ENCODE results near the gene NUP88. TPM values are rescaled to one million over a fixed set of nuclear protein-coding genes. Genes with fewer than 3 reads are reported as not detected.

NUP88 gene
- total RNA-seq, 2 experiments from 2014 or later = 97.2 to 105 TPM

GRCh38 chr17:5354886-5355415 lies 64.5 kb downstream of the NUP88 start:
- H3K27me3 Mint-ChIP-seq (ENCODE audit: low read depth) = no peaks in the 10 kb centered on the region
- ChIA-PET CTCF (no interaction called here), POLR2A (interaction anchor here (0.5 kb wide), 1 partner anchor 17 kb away, joined by 3 read pairs; no protein-coding TSS in a partner anchor)
- no peak overlapping the region for H3K27ac Mint-ChIP-seq
- ATAC-seq (no peak), DNase-seq (no peak)
- H3K36me3 Mint-ChIP-seq (ENCODE audit: low read depth) = peaks cover 29% of the 10 kb centered on the region
- no peak overlapping the region for H3K4me3 Mint-ChIP-seq
- H3K9me3 Mint-ChIP-seq (ENCODE audit: insufficient read depth) = no peaks in the 10 kb centered on the region
- no peaks in the 10 kb centered on the region for H3K4me1 Mint-ChIP-seq (ENCODE audit: low read depth)

GRCh38 chr17:5354310-5354709 lies 65.2 kb downstream of the NUP88 start:
- ChIA-PET POLR2A (no interaction called here), CTCF (no interaction called here)
- ATAC-seq (no peak), DNase-seq (no peak)
- Mint-ChIP-seq H3K27me3 (ENCODE audit: low read depth) (no peaks in the 10 kb centered on the region), H3K36me3 (ENCODE audit: low read depth) (peaks cover 31% of the 10 kb centered on the region), H3K4me3 (no peak overlapping the region), H3K27ac (no peak overlapping the region), H3K4me1 (ENCODE audit: low read depth) (no peaks in the 10 kb centered on the region), H3K9me3 (ENCODE audit: insufficient read depth) (no peaks in the 10 kb centered on the region)

GRCh38 chr17:5352681-5353289 lies 66.7 kb downstream of the NUP88 start:
- Mint-ChIP-seq H3K4me3 (no peak overlapping the region), H3K27me3 (ENCODE audit: low read depth) (no peaks in the 10 kb centered on the region), H3K36me3 (ENCODE audit: low read depth) (peaks cover 36% of the 10 kb centered on the region), H3K4me1 (ENCODE audit: low read depth) (no peaks in the 10 kb centered on the region), H3K27ac (no peak overlapping the region), H3K9me3 (ENCODE audit: insufficient read depth) (no peaks in the 10 kb centered on the region)
- no peak for DNase-seq
- no peak for ATAC-seq
- CTCF ChIA-PET = no interaction called here
- POLR2A ChIA-PET = no interaction called here

- DNase-seq = no peak
- Mint-ChIP-seq H3K9me3 (ENCODE audit: insufficient read depth) (no peaks in the 10 kb centered on the region), H3K4me3 (no peak overlapping the region), H3K4me1 (ENCODE audit: low read depth) (no peaks in the 10 kb centered on the region), H3K27ac (no peak overlapping the region), H3K27me3 (ENCODE audit: low read depth) (no peaks in the 10 kb centered on the region), H3K36me3 (ENCODE audit: low read depth) (peaks cover 15% of the 10 kb centered on the region)
- ATAC-seq = no peak
- CTCF ChIA-PET = no interaction called here
- POLR2A ChIA-PET = no interaction called here
Measured at GRCh38 chr17:5344914-5345313, 74.5 kb downstream of the NUP88 start.

Other genes with a start within 250 kb of the NUP88 start
- gene ZNF594, start 227.8 kb downstream of the NUP88 start, total RNA-seq = 10 to 100 TPM; 11.8 to 12.7 TPM
- gene SCIMP, start 184.8 kb downstream of the NUP88 start, total RNA-seq = not detected
- 10 to 100 TPM; 37.5 to 37.8 TPM for gene RABEP1, start 137.4 kb downstream of the NUP88 start, total RNA-seq
- 10 to 100 TPM; 47.2 TPM for gene RPAIN, start 520 bp upstream of the NUP88 start, total RNA-seq
- 100 to 1,000 TPM; 178 to 181 TPM for gene C1QBP, start 19.5 kb upstream of the NUP88 start, total RNA-seq
- gene DHX33, start 49.3 kb upstream of the NUP88 start, total RNA-seq = 10 to 100 TPM; 16.9 to 18.3 TPM
- 10 to 100 TPM; 66.0 to 71.1 TPM for gene DERL2, start 66.5 kb upstream of the NUP88 start, total RNA-seq
- gene MIS12, start 66.9 kb upstream of the NUP88 start, total RNA-seq = 10 to 100 TPM; 36.1 to 40.0 TPM
- 10 to 100 TPM; 44.5 to 46.1 TPM for gene NLRP1, start 164.8 kb upstream of the NUP88 start, total RNA-seq

Data from activated CD8-positive, alpha-beta T cell treated with anti-CD3 and anti-CD28 coated beads, Interleukin-2, amount 10 ng/mL, durations not matched to agents 7 days and 5 days (primary cell).